ENCODE data around the gene MTNR1B. TPM values are rescaled to one million over a fixed set of nuclear protein-coding genes. Genes with fewer than 3 reads are reported as not detected.

Gene MTNR1B
- total and polyA plus RNA-seq, 4 donors: not detected

DNA sequence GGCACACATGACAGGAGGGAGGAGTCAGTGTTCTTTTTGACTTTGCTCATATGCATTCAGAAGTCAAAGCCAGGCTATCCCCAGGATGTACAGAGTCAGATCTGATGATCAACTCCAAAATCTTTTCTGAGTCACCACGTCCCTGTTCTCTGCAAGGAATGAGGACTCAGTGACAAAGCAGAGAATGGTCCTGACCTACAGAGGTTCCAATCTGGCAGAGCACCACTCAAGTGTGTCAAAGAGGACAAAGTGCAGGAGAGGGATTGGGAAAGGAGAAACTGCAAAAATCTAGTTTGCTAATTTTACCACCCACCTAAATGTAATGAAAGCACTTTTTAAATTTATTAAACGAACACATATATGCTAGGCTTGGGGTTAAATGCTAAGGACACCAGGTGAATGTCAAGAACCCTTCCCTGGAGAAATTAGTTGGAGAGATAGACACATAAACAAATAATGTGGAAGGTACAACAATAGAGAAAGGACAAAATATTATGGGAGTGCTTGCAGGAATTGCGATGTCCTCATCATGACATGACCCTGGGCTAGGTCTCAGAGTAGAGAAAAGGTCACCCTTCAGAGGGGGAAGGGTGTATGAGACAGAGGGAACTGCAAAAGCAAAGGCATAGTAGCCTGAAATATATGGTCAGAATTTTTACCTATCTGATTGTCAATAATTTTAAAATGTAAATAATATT lies 56.3 kb downstream of the MTNR1B start:
- peak overlapping the region; percentile 26 to 69 for H3K27ac ChIP-seq (ENCODE audit: low read depth in 1 of 2, low read length in 2 of 2)
- no peak for DNase-seq (ENCODE audit: low spot score)
- H3K4me3 ChIP-seq (ENCODE audit: low read depth in 1 of 3, low read length in 3 of 3): no peak overlapping the region
- H3K9ac ChIP-seq (ENCODE audit: low read depth in 1 of 2, low read length in 2 of 2): no peak overlapping the region
- H3K9me3 ChIP-seq (ENCODE audit: control insufficient read depth in 4 of 4, low read length in 3 of 4): no peaks in the 10 kb centered on the region
- H3K36me3 ChIP-seq (ENCODE audit: control insufficient read depth in 4 of 4, insufficient read depth in 3 of 4, low read depth in 1 of 4, low read length in 3 of 4): no peaks in the 10 kb centered on the region
- peak; percentile 56 to 62 for TF ChIP-seq JUND (IDR thresholded peaks at IDR 0.05)
- no peak for TF ChIP-seq GABPA (IDR thresholded peaks at IDR 0.05 in 1 of 2, conservative IDR thresholded peaks at IDR 0.05 in 1 of 2)
- TF ChIP-seq, protein P1, sequence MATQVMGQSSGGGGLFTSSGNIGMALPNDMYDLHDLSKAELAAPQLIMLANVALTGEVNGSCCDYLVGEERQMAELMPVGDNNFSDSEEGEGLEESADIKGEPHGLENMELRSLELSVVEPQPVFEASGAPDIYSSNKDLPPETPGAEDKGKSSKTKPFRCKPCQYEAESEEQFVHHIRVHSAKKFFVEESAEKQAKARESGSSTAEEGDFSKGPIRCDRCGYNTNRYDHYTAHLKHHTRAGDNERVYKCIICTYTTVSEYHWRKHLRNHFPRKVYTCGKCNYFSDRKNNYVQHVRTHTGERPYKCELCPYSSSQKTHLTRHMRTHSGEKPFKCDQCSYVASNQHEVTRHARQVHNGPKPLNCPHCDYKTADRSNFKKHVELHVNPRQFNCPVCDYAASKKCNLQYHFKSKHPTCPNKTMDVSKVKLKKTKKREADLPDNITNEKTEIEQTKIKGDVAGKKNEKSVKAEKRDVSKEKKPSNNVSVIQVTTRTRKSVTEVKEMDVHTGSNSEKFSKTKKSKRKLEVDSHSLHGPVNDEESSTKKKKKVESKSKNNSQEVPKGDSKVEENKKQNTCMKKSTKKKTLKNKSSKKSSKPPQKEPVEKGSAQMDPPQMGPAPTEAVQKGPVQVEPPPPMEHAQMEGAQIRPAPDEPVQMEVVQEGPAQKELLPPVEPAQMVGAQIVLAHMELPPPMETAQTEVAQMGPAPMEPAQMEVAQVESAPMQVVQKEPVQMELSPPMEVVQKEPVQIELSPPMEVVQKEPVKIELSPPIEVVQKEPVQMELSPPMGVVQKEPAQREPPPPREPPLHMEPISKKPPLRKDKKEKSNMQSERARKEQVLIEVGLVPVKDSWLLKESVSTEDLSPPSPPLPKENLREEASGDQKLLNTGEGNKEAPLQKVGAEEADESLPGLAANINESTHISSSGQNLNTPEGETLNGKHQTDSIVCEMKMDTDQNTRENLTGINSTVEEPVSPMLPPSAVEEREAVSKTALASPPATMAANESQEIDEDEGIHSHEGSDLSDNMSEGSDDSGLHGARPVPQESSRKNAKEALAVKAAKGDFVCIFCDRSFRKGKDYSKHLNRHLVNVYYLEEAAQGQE (IDR thresholded peaks at IDR 0.05): peak; percentile 34
- TF ChIP-seq EGR1 (IDR thresholded peaks at IDR 0.05; ENCODE audit: low read depth in 2 of 2): no peak
- TF ChIP-seq RXRA (IDR thresholded peaks at IDR 0.05): peak; percentile 79 to 93
- TF ChIP-seq FOXA2 (IDR thresholded peaks at IDR 0.05): no peak
- TF ChIP-seq, protein P2, sequence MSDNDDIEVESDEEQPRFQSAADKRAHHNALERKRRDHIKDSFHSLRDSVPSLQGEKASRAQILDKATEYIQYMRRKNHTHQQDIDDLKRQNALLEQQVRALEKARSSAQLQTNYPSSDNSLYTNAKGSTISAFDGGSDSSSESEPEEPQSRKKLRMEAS (IDR thresholded peaks at IDR 0.05): no peak
- peak; percentile 75 for TF ChIP-seq HNF4G (IDR thresholded peaks at IDR 0.05)
- peak; percentile 51 for TF ChIP-seq NR2F2 (IDR thresholded peaks at IDR 0.05)
- TF ChIP-seq TAF1 (conservative IDR thresholded peaks at IDR 0.05): no peak
- TF ChIP-seq, protein P3, sequence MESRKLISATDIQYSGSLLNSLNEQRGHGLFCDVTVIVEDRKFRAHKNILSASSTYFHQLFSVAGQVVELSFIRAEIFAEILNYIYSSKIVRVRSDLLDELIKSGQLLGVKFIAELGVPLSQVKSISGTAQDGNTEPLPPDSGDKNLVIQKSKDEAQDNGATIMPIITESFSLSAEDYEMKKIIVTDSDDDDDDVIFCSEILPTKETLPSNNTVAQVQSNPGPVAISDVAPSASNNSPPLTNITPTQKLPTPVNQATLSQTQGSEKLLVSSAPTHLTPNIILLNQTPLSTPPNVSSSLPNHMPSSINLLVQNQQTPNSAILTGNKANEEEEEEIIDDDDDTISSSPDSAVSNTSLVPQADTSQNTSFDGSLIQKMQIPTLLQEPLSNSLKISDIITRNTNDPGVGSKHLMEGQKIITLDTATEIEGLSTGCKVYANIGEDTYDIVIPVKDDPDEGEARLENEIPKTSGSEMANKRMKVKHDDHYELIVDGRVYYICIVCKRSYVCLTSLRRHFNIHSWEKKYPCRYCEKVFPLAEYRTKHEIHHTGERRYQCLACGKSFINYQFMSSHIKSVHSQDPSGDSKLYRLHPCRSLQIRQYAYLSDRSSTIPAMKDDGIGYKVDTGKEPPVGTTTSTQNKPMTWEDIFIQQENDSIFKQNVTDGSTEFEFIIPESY (IDR thresholded peaks at IDR 0.05): peak; percentile 5
- TF ChIP-seq HNF4A (conservative IDR thresholded peaks at IDR 0.05): peak; percentile 93
- TF ChIP-seq, protein P4, sequence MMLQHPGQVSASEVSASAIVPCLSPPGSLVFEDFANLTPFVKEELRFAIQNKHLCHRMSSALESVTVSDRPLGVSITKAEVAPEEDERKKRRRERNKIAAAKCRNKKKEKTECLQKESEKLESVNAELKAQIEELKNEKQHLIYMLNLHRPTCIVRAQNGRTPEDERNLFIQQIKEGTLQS (IDR thresholded peaks at IDR 0.05): peak; percentile 76
- no peak for TF ChIP-seq FOXA1 (IDR thresholded peaks at IDR 0.05)
- TF ChIP-seq RAD21 (IDR thresholded peaks at IDR 0.05): peak in 1 of 2 donors; percentile 43
- peak; percentile 96 for TF ChIP-seq SP1 (IDR thresholded peaks at IDR 0.05)
- peak; percentile 10 for TF ChIP-seq YY1 (IDR thresholded peaks at IDR 0.05)
- TF ChIP-seq, protein P5, sequence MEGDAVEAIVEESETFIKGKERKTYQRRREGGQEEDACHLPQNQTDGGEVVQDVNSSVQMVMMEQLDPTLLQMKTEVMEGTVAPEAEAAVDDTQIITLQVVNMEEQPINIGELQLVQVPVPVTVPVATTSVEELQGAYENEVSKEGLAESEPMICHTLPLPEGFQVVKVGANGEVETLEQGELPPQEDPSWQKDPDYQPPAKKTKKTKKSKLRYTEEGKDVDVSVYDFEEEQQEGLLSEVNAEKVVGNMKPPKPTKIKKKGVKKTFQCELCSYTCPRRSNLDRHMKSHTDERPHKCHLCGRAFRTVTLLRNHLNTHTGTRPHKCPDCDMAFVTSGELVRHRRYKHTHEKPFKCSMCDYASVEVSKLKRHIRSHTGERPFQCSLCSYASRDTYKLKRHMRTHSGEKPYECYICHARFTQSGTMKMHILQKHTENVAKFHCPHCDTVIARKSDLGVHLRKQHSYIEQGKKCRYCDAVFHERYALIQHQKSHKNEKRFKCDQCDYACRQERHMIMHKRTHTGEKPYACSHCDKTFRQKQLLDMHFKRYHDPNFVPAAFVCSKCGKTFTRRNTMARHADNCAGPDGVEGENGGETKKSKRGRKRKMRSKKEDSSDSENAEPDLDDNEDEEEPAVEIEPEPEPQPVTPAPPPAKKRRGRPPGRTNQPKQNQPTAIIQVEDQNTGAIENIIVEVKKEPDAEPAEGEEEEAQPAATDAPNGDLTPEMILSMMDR (IDR thresholded peaks at IDR 0.05; ENCODE audit: low read depth, low read length, missing input control): no peak
- no peaks in the 10 kb centered on the region for H3K27me3 ChIP-seq (ENCODE audit: control insufficient read depth in 4 of 4, insufficient read depth in 4 of 4, low read length in 3 of 4)
- peaks cover 0 to 30% (median 20%) of the 10 kb centered on the region in 4 donors for H3K4me1 ChIP-seq (ENCODE audit: control insufficient read depth in 4 of 4, insufficient read depth in 4 of 4, low read length in 3 of 4)
- WGBS: 39% methylated on average over 3 of the region's 3 CpGs

Data from liver (tissue), 9 donors.